ENCODE results near the gene ATP1A3. TPM values are rescaled to one million over a fixed set of nuclear protein-coding genes. Genes with fewer than 3 reads are reported as not detected.
A peak's percentile ranks its signal among the peaks of the same experiment; 100 is the strongest.

The ATP1A3 gene
- total RNA-seq (2016; rRNA removed; fragmentation: Illumina TruSeq; extraction: Trizol) (0.04 TPM in 1 of 2 replicates, not detected in the other), polyA plus RNA-seq (2011; rRNA removed) (0.01 TPM in 1 of 2 replicates, not detected in the other), polyA minus RNA-seq (2011; rRNA and poly(A)+ RNA removed; ENCODE audit: low replicate concordance) (0.16 TPM in 1 of 2 replicates, not detected in the other), Bru-seq, nascent RNA (not detected), BruChase-seq, experiment 1, labeled RNA remaining after a 6-hour chase (not detected), BruChase-seq, experiment 2, labeled RNA remaining after a 2-hour chase (not detected)
- total RNA-seq (2016; cell fraction: cytosol; rRNA removed; fragmentation: Illumina TruSeq; extraction: Trizol; ENCODE audit: low read depth), result not detected in 2 replicates
- total RNA-seq (2016; cell fraction: insoluble cytoplasmic fraction; rRNA removed; fragmentation: Illumina TruSeq; extraction: Trizol), result 0.04 and 0.13 TPM in 2 replicates
- 0.12 TPM in 1 of 2 replicates, not detected in the other for total RNA-seq (2016; cell fraction: membrane; rRNA removed; fragmentation: Illumina TruSeq; extraction: Trizol)
- 0.12 TPM in 1 of 2 replicates, not detected in the other for total RNA-seq (2016; cell fraction: nucleus; rRNA removed; fragmentation: Illumina TruSeq; extraction: Trizol)
- 0.01 TPM in 1 of 2 replicates, not detected in the other for polyA plus RNA-seq (2011; cell fraction: cytosol; rRNA removed)
- not detected in 2 replicates for polyA plus RNA-seq (2011; cell fraction: nucleus; rRNA removed)
- not detected in 2 replicates for polyA plus RNA-seq (2012)
- 0.03 TPM in 2 replicates for polyA plus RNA-seq (2016; cell fraction: cytosol; fragmentation: Illumina TruSeq; extraction: Trizol; ENCODE audit: low read depth)
- polyA plus RNA-seq (2016; cell fraction: insoluble cytoplasmic fraction; fragmentation: Illumina TruSeq; extraction: Trizol; ENCODE audit: low read depth), result not detected in 2 replicates
- polyA plus RNA-seq (2016; cell fraction: membrane; fragmentation: Illumina TruSeq; extraction: Trizol; ENCODE audit: low read depth), result 0.07 TPM in 1 of 2 replicates, not detected in the other
- polyA plus RNA-seq (2016; cell fraction: nucleus; fragmentation: Illumina TruSeq; extraction: Trizol; ENCODE audit: insufficient read depth, low read depth), result 0.15 and 0.28 TPM in 2 replicates
- polyA minus RNA-seq (2011; cell fraction: cytosol; rRNA and poly(A)+ RNA removed), result not detected in 2 replicates
- not detected in 2 replicates for polyA minus RNA-seq (2011; cell fraction: nucleus; rRNA and poly(A)+ RNA removed)
- long read RNA-seq, experiment 1, result 0 reads
- long read RNA-seq, experiment 2, result 0 reads

GRCh38 chr19:41993612-41994483, at the start of gene ATP1A3:
Gene ATP1A3 (minus strand): TSS chr19:41994230. CDS start chr19:41994076, 154 bp downstream.
- Histone ChIP-seq H3K4me3 (replicated peaks in 1 of 3; ENCODE audit: insufficient read depth in 1 of 3, low read depth in 2 of 3, low read length in 3 of 3) (peak within 1 kb of the TSS in 1 of 3 experiments; percentile 21; a peak in 3 of 6 replicates), H3K4me2 (ENCODE audit: low read depth, low read length) (peak within 1 kb of the TSS; percentile 36; the same call in 1 of the 2 replicates), H3K27me3 (ENCODE audit: control insufficient read depth in 1 of 2, insufficient read depth in 2 of 2, low read length in 2 of 2) (peaks cover 5 to 42% of the 10 kb centered on the region in 2 experiments; a peak in 4 of 5 replicates), H2AFZ (ENCODE audit: low read length) (no peak within 1 kb of the TSS), H3K36me3 (replicated peaks in 1 of 2; ENCODE audit: control insufficient read depth in 1 of 2, insufficient read depth in 2 of 2, low read length in 2 of 2) (no peaks in the 10 kb centered on the region), H3K79me2 (ENCODE audit: insufficient read depth, low read length) (no peaks in the 10 kb centered on the region), H4K20me1 (ENCODE audit: insufficient read depth, low read length) (0 out of 2 replicates have a peak, but pooled peaks cover 2% of the 10 kb centered on the region), H3K9ac (ENCODE audit: insufficient read depth, low read depth, low read length) (no peak within 1 kb of the TSS), H3K27ac (ENCODE audit: extremely low read length, insufficient read depth, low read length) (no peak within 1 kb of the TSS), H3K9me3 (ENCODE audit: low read length) (no peaks in the 10 kb centered on the region), H3K4me1 (ENCODE audit: insufficient read depth, low read length) (no peaks in the 10 kb centered on the region)
- WGBS (ENCODE audit: low lambda C conversion rate), result no CpG with 5 or more reads among the region's 84 CpGs
- CTCF ChIA-PET (ENCODE audit: low intra/inter-chr PET ratio, low total read pairs), result no interaction called here
- no TSS peak for BruUV-seq (replicated peaks)
- ATAC-seq (peak; percentile 54), FAIRE-seq (no peak), DNase-seq (ENCODE audit: low spot score) (no peak)
- intact Hi-C loops (cut with micrococcal nuclease; ENCODE audit: unreplicated experiment) (no loop called here), in situ Hi-C loops (cut with HindIII; ENCODE audit: extremely low pct_ligation_motif_present, low pct_unique_long_range_greater_than_20kb) (no loop called here)
- POLR2A ChIA-PET, result no interaction called here
- TF ChIP-seq, protein P1, sequence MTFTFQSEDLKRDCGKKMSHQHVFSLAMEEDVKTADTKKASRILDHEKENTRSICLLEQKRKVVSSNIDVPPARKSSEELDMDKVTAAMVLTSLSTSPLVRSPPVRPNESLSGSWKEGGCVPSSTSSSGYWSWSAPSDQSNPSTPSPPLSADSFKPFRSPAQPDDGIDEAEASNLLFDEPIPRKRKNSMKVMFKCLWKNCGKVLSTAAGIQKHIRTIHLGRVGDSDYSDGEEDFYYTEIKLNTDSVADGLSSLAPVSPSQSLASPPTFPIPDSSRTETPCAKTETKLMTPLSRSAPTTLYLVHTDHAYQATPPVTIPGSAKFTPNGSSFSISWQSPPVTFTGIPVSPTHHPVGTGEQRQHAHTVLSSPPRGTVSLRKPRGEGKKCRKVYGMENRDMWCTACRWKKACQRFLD (CRISPR knock-in tag; IDR thresholded peaks at IDR 0.05; ENCODE audit: borderline replicate concordance), result no peak
- TF ChIP-seq NFYC (CRISPR knock-in tag; IDR thresholded peaks at IDR 0.05), result peak; percentile 60

Data from HepG2 (cell line).